Retinal pigment epithelial cell (primary cell): ENCODE measurements around the gene PKIB.

Experiments
- DNase-seq: peaks from one replicate; pipeline ENCODE4 v3.0.0-alpha.2; 2010; ENCODE audit warnings: low read depth
- H3K4me3 ChIP-seq: 2 replicates; pipeline ENCODE4 v1.5.1; 2011; ENCODE audit warnings: mild to moderate bottlenecking, low read length, control low read depth, moderate library complexity
- TF ChIP-seq, protein P1 (sequence below): conservative IDR thresholded peaks from 2 replicates; pipeline ENCODE4 v1.5.1; 2011; ENCODE audit warnings: low read depth, low read length, control low read depth, inconsistent platforms

The PKIB gene

DNA sequence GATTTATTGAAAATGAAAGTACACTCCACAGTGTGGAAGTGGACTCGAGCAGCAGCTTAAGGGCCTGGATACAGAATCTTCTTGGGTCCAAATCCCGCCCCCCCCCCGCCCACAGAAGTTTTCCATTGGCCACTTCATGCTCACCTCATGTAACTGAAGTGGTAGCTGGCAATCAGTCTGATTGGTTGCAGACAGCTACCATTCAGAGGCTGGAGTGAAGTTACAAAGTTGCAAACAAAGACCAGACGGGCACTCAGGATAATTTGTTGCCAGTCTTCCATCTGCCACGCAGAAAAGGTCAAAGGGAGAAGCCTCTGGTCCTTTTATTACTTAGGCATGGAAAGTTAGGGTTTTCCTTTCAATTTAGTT lies 143.5 kb downstream of the PKIB start:
- H3K4me3 ChIP-seq = no peak overlapping the region
- DNase-seq = no peak
- TF ChIP-seq, protein P1, sequence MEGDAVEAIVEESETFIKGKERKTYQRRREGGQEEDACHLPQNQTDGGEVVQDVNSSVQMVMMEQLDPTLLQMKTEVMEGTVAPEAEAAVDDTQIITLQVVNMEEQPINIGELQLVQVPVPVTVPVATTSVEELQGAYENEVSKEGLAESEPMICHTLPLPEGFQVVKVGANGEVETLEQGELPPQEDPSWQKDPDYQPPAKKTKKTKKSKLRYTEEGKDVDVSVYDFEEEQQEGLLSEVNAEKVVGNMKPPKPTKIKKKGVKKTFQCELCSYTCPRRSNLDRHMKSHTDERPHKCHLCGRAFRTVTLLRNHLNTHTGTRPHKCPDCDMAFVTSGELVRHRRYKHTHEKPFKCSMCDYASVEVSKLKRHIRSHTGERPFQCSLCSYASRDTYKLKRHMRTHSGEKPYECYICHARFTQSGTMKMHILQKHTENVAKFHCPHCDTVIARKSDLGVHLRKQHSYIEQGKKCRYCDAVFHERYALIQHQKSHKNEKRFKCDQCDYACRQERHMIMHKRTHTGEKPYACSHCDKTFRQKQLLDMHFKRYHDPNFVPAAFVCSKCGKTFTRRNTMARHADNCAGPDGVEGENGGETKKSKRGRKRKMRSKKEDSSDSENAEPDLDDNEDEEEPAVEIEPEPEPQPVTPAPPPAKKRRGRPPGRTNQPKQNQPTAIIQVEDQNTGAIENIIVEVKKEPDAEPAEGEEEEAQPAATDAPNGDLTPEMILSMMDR = no peak

- no peak overlapping the region for H3K4me3 ChIP-seq
- TF ChIP-seq, protein P1 = no peak
- no peak for DNase-seq
These were observed 144.1 kb downstream of the PKIB start for GRCh38 chr6:122754191-122754731.

DNA sequence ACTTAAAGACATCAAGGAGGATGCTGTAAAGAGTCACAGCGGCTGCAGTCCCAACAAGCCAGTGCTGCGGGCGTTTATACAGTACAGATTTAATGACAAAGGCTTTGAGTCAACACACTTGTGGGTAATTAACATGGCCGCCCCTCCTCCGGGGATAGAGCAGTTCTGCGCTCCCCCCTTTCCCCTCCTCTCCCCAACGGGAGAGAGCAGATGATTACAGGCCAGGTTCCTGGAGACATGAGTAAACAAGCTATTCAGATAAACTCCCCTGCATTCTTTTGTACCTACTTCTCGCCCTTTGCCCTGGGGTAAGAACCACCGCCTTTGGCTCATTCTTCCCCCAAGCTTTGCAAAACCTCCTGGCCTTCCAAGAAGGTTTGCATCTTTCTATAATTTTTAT lies 145.7 kb downstream of the PKIB start:
- TF ChIP-seq, protein P1 = no peak
- DNase-seq = no peak
- H3K4me3 ChIP-seq = no peak overlapping the region

- no peak overlapping the region for H3K4me3 ChIP-seq
- no peak for DNase-seq
- TF ChIP-seq, protein P1 = no peak
These were observed 148.7 kb downstream of the PKIB start for GRCh38 chr6:122758927-122759334.

GRCh38 chr6:122760330-122760729 lies 150.1 kb downstream of the PKIB start:
- no peak overlapping the region for H3K4me3 ChIP-seq
- TF ChIP-seq, protein P1 = no peak
- DNase-seq = no peak

GRCh38 chr6:122766256-122766655 lies 156.1 kb downstream of the PKIB start:
- TF ChIP-seq, protein P1 = no peak
- H3K4me3 ChIP-seq = no peak overlapping the region
- DNase-seq = no peak

DNA sequence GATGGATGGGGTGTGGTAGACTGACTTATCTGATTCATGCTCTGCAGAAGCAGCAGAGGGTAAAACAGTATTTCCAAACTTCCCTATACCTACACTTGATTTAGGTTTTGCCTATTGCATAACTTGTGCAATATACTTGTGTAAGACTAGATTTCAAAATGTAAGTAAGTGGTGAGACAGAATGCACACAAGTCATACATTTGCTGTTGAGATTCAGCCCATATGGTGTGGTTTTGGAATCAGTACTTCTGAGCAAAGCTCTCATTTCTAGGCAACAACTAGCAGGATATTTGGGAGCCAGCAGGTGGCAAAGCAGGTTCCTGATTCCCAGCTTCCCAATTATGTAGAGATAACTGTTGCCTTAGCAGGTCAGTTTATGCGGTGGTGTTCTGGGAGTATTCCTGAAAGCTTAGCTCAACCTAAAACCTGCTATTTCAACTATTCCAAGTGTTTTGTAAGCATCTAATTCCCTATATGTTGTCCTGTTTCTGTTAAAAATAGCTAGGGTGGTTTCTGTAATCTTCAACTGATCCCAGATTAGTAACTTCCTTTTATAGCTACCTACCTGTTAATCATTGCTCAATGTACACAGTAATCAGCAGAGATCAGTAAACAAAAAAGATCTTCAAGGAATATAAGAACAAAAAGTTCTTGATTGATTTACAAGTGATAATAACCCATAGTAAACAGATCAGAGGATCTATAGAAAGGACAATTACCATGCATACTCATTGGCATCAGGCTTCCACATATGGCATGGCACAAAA lies 160.8 kb downstream of the PKIB start:
- TF ChIP-seq, protein P1 = peak; percentile 11
- no peak for DNase-seq
- H3K4me3 ChIP-seq = no peak overlapping the region
